Hematopoietic multipotent progenitor cell treated with erythropoietin and hydrocortisone succinate and interleukin-3 and kit ligand, for 17 days (in vitro differentiated cells): Measurements from ENCODE around the gene PRR23E.

Source experiments
- DNase-seq: peaks from one replicate; pipeline ENCODE4 v3.0.0-alpha.2; 2015; ENCODE audit warnings: low spot score

The PRR23E gene

DNA sequence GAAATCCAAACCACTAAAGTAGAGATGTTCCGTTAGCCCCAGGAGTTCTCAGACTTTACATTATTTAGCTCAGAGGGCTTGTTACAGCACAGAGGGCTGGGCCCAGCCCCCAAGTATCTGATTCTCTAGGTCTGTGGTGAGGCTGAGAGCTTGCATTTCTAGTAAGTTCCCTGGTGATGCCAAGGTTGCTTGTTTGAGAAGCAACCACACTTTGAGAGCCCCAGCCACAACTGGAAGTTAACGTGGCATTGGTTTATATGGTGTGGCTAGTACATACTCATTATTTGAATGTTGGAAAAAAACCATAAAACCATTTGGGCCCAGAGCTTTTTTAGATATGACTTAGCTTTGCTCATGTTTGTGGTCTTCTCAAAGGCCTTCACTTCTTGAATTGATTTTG lies 35.9 kb downstream of the PRR23E start:
- no peak for DNase-seq

DNA sequence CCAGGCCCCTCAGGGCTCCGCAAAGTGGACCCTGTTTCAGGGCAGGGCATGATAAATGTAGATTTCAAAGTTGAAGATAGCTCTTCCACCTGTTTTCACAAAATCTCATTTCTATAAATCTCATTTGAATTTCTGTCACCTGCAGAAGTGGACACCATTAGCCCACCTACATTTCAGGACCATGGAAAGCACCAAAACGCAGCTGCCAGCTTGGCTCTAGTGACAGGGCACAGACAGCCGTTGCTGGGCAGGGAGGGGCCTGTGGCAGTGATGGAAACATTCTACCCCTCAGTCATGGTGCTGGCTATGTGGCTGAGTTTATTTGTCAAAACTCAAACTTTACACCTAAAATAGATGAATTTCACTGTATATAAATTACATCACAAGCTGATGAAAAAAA lies 40.4 kb downstream of the PRR23E start:
- no peak for DNase-seq

GRCh38 chr3:127234778-127235177 lies 41.8 kb downstream of the PRR23E start:
- DNase-seq = no peak

- no peak for DNase-seq
Observed at GRCh38 chr3:127235706-127236105, 42.8 kb downstream of the PRR23E start.

GRCh38 chr3:127237835-127238234 lies 44.9 kb downstream of the PRR23E start:
- no peak for DNase-seq

GRCh38 chr3:127238602-127239001 lies 45.7 kb downstream of the PRR23E start:
- no peak for DNase-seq

DNA sequence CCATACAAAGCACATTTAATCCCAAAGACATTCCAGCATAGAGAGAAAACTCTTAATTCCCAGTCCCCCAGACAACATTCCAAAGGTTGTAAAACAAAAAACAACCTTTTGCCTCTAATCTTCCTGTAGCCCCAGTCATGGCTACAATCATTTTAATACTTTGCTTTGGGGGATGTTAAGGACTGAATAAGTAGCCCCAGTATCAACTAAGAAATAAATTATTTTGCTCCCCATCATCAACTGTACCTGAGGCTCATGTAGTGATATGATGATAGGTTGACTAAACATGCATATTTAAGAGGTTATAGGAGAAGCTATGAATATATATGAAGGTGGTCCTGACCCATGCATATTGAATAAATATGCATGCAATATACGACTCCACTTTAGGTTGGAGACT lies 54.4 kb downstream of the PRR23E start:
- no peak for DNase-seq
